ENCODE measurements around the gene UGT1A4.

UGT1A4 gene

DNA sequence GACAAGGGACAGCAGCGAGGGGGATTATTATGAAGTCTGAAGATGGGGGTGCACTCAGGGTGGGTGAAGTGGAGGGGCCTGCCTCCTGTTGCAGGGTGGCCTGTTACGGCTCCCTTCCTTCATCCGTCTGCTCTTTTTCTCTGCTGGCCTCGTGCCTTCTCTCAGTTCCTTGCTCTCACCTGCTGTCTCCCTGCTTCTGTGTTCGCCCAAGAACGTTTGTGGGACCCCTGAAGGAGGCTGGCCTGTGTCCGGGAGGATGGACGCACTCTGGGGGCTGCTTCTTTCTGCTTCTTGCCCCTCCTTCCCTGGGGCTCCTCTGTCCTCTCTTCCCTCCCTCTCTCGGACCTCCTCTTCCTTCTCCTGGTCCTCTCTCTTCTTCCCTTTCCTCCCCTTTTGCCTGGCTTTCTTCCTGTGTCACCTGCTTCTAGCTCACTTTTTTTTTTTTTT is 73.4 kb downstream of the UGT1A4 start:
- Histone ChIP-seq H3K4me3 (ENCODE audit: extremely low read depth, insufficient read depth, low read length, poor library complexity, severe bottlenecking) (no peak overlapping the region), H3K27ac (ENCODE audit: low read depth, low read length, severe bottlenecking) (no peak overlapping the region), H3K4me1 (ENCODE audit: control insufficient read depth, insufficient read depth, low read length, poor library complexity, severe bottlenecking) (no peaks in the 10 kb centered on the region), H3K9me3 (ENCODE audit: control insufficient read depth, low read length) (no peaks in the 10 kb centered on the region), H3K36me3 (ENCODE audit: control insufficient read depth, insufficient read depth, low read length) (no peaks in the 10 kb centered on the region)
- WGBS, 2 experiments (ENCODE audit: insufficient coverage in 2 of 2) = 82 to 92% methylated on average over 9 of the region's 9 CpGs

- Histone ChIP-seq H3K9me3 (ENCODE audit: control insufficient read depth, low read length) (no peaks in the 10 kb centered on the region), H3K4me3 (ENCODE audit: extremely low read depth, insufficient read depth, low read length, poor library complexity, severe bottlenecking) (no peak overlapping the region), H3K4me1 (ENCODE audit: control insufficient read depth, insufficient read depth, low read length, poor library complexity, severe bottlenecking) (no peaks in the 10 kb centered on the region), H3K27ac (ENCODE audit: low read depth, low read length, severe bottlenecking) (no peak overlapping the region), H3K36me3 (ENCODE audit: control insufficient read depth, insufficient read depth, low read length) (no peaks in the 10 kb centered on the region)
- WGBS, 2 experiments (ENCODE audit: insufficient coverage in 2 of 2) = 87 to 99% methylated on average over 7 of the region's 7 CpGs
Measured at GRCh38 chr2:233792720-233793119, 74.2 kb downstream of the UGT1A4 start.

DNA sequence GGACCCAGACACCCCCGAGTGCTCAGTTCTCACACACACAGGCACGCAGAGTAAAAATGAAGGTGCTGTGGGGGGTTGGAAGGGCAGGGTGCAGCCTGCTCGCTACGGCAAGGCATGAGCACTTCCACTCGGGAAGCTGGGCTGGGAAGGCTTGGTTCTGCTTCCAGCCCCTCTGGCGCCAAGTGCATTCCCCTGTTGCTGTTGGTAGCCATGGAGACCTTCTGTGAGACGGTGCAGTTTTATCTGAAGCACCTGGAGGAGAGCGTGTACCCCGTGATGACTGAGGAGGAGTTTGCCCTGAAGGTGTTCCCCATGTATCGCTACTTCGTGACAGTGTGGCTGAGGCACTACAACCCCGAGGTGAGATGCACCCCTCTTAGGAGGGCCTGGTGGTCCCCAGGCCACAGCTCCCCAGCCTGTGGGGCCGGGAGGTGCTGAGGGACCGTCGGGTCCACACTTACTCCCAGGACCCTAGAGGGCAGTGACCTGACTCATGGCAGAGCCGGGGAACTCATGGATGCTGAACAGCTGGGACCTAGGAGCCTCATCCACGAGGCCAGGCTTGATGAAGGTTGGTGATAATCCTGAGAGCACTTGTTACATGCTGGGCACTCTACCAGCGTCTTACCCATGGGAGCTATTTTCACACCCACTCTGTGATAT is 75.1 kb downstream of the UGT1A4 start:
- no peak overlapping the region for H3K4me3 ChIP-seq (ENCODE audit: extremely low read depth, insufficient read depth, low read length, poor library complexity, severe bottlenecking)
- no peaks in the 10 kb centered on the region for H3K36me3 ChIP-seq (ENCODE audit: control insufficient read depth, insufficient read depth, low read length)
- WGBS, 2 experiments (ENCODE audit: insufficient coverage in 2 of 2) = 90 to 93% methylated on average over 14 to 16 of the region's 18 CpGs
- no peaks in the 10 kb centered on the region for H3K9me3 ChIP-seq (ENCODE audit: control insufficient read depth, low read length)
- H3K27ac ChIP-seq (ENCODE audit: low read depth, low read length, severe bottlenecking) = no peak overlapping the region
- no peaks in the 10 kb centered on the region for H3K4me1 ChIP-seq (ENCODE audit: control insufficient read depth, insufficient read depth, low read length, poor library complexity, severe bottlenecking)

GRCh38 chr2:233794128-233794658 is 75.7 kb downstream of the UGT1A4 start:
- Histone ChIP-seq H3K27ac (ENCODE audit: low read depth, low read length, severe bottlenecking) (no peak overlapping the region), H3K4me3 (ENCODE audit: extremely low read depth, insufficient read depth, low read length, poor library complexity, severe bottlenecking) (no peak overlapping the region), H3K9me3 (ENCODE audit: control insufficient read depth, low read length) (no peaks in the 10 kb centered on the region), H3K36me3 (ENCODE audit: control insufficient read depth, insufficient read depth, low read length) (no peaks in the 10 kb centered on the region), H3K4me1 (ENCODE audit: control insufficient read depth, insufficient read depth, low read length, poor library complexity, severe bottlenecking) (no peaks in the 10 kb centered on the region)
- WGBS, 2 experiments (ENCODE audit: insufficient coverage in 2 of 2) = 90% methylated on average over 13 to 16 of the region's 17 CpGs

GRCh38 chr2:233795735-233796171 is 77.2 kb downstream of the UGT1A4 start:
- H3K4me3 ChIP-seq (ENCODE audit: extremely low read depth, insufficient read depth, low read length, poor library complexity, severe bottlenecking) = no peak overlapping the region
- WGBS, 2 experiments (ENCODE audit: insufficient coverage in 2 of 2) = 91 to 96% methylated on average over 13 of the region's 13 CpGs
- no peaks in the 10 kb centered on the region for H3K36me3 ChIP-seq (ENCODE audit: control insufficient read depth, insufficient read depth, low read length)

DNA sequence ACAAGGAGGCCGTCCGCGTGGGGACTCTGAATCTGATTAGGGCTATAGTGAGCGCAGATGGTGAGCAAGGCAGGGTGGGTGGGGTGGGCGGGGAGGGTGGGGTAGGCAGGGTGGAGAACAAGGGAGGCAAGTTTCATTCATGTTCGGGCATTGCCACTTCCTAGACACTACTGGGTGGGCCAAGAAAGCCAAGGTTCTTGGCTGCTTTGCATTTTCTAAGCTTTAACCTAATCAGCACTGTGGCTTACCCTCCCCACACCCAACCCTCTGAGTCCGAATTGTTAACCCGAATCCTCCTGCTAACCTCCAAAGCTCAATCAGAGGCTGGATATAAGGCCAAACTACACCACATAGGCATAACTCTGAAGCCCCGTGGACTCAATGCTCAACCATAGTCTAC is 77.7 kb downstream of the UGT1A4 start:
- Histone ChIP-seq H3K4me1 (ENCODE audit: control insufficient read depth, insufficient read depth, low read length, poor library complexity, severe bottlenecking) (no peaks in the 10 kb centered on the region), H3K36me3 (ENCODE audit: control insufficient read depth, insufficient read depth, low read length) (no peaks in the 10 kb centered on the region), H3K9me3 (ENCODE audit: control insufficient read depth, low read length) (no peaks in the 10 kb centered on the region), H3K4me3 (ENCODE audit: extremely low read depth, insufficient read depth, low read length, poor library complexity, severe bottlenecking) (no peak overlapping the region), H3K27ac (ENCODE audit: low read depth, low read length, severe bottlenecking) (no peak overlapping the region)
- 90 to 100% methylated on average over 4 to 5 of the region's 9 CpGs for WGBS, 2 experiments (ENCODE audit: insufficient coverage in 2 of 2)

More at GRCh38 chr2:233795735-233796171, 77.2 kb downstream of the UGT1A4 start:
- Histone ChIP-seq H3K4me1 (ENCODE audit: control insufficient read depth, insufficient read depth, low read length, poor library complexity, severe bottlenecking) (no peaks in the 10 kb centered on the region), H3K9me3 (ENCODE audit: control insufficient read depth, low read length) (no peaks in the 10 kb centered on the region), H3K27ac (ENCODE audit: low read depth, low read length, severe bottlenecking) (no peak overlapping the region)

GRCh38 chr2:233798335-233799086 is 80.0 kb downstream of the UGT1A4 start:
- Histone ChIP-seq H3K4me3 (ENCODE audit: extremely low read depth, insufficient read depth, low read length, poor library complexity, severe bottlenecking) (no peak overlapping the region), H3K4me1 (ENCODE audit: control insufficient read depth, insufficient read depth, low read length, poor library complexity, severe bottlenecking) (no peaks in the 10 kb centered on the region), H3K27ac (ENCODE audit: low read depth, low read length, severe bottlenecking) (no peak overlapping the region), H3K9me3 (ENCODE audit: control insufficient read depth, low read length) (no peaks in the 10 kb centered on the region), H3K36me3 (ENCODE audit: control insufficient read depth, insufficient read depth, low read length) (no peaks in the 10 kb centered on the region)
- 76 to 91% methylated on average over 14 of the region's 14 CpGs for WGBS, 2 experiments (ENCODE audit: insufficient coverage in 2 of 2)

- Histone ChIP-seq H3K4me3 (ENCODE audit: extremely low read depth, insufficient read depth, low read length, poor library complexity, severe bottlenecking) (no peak overlapping the region), H3K4me1 (ENCODE audit: control insufficient read depth, insufficient read depth, low read length, poor library complexity, severe bottlenecking) (no peaks in the 10 kb centered on the region), H3K27ac (ENCODE audit: low read depth, low read length, severe bottlenecking) (no peak overlapping the region), H3K9me3 (ENCODE audit: control insufficient read depth, low read length) (no peaks in the 10 kb centered on the region), H3K36me3 (ENCODE audit: control insufficient read depth, insufficient read depth, low read length) (no peaks in the 10 kb centered on the region)
- WGBS, 2 experiments (ENCODE audit: insufficient coverage in 2 of 2) = 42 to 60% methylated on average over 2 to 3 of the region's 7 CpGs
Measured at GRCh38 chr2:233799087-233799665, 80.6 kb downstream of the UGT1A4 start.

DNA sequence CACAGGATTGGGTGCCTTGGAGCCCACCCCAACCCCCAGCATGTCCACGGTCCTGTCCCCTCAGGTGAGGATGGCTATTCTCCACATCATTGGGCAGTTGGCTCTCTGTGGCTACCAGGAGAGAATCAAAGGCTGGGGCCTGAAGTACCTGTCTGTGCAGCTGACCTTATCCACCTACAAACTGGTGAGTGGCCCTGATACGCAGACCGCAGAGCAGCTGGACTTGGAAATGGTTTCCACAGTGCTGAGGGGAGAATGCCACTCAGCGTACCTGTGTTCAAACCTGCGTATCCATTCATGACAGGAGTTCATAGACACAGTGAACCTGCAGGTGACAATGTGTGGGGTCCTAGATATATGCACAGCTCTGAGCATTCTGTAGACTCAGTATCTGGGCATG is 81.2 kb downstream of the UGT1A4 start:
- Histone ChIP-seq H3K4me3 (ENCODE audit: extremely low read depth, insufficient read depth, low read length, poor library complexity, severe bottlenecking) (no peak overlapping the region), H3K4me1 (ENCODE audit: control insufficient read depth, insufficient read depth, low read length, poor library complexity, severe bottlenecking) (no peaks in the 10 kb centered on the region)
- 71 to 75% methylated on average over 4 to 5 of the region's 5 CpGs for WGBS, 2 experiments (ENCODE audit: insufficient coverage in 2 of 2)

DNA sequence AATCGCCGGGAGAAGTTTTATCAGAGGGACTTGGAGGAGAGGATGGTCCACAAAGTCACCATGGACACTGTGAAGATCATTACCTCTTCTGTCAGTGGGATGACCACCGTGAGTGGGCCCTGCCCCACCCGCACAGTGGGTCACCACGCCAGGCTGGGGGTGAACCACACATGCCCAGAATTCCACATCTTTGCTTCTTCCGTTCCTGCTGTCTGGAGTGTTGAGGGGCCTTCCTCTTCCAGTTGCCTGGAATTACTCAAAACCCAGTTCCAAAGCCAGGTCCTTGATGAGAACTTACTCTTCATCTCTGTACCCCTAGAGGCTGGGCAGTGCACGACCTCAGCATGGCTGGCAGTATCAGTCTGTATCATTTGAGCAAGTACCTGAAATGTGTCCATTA is 81.7 kb downstream of the UGT1A4 start:
- Histone ChIP-seq H3K9me3 (ENCODE audit: control insufficient read depth, low read length) (no peaks in the 10 kb centered on the region), H3K36me3 (ENCODE audit: control insufficient read depth, insufficient read depth, low read length) (no peaks in the 10 kb centered on the region), H3K4me3 (ENCODE audit: extremely low read depth, insufficient read depth, low read length, poor library complexity, severe bottlenecking) (no peak overlapping the region), H3K27ac (ENCODE audit: low read depth, low read length, severe bottlenecking) (no peak overlapping the region), H3K4me1 (ENCODE audit: control insufficient read depth, insufficient read depth, low read length, poor library complexity, severe bottlenecking) (no peaks in the 10 kb centered on the region)
- 86 to 89% methylated on average over 5 to 7 of the region's 7 CpGs for WGBS, 2 experiments (ENCODE audit: insufficient coverage in 2 of 2)

More for the DNA sequence above, 81.2 kb downstream of the UGT1A4 start:
- H3K27ac ChIP-seq (ENCODE audit: low read depth, low read length, severe bottlenecking) = no peak overlapping the region
- no peaks in the 10 kb centered on the region for H3K36me3 ChIP-seq (ENCODE audit: control insufficient read depth, insufficient read depth, low read length)
- no peaks in the 10 kb centered on the region for H3K9me3 ChIP-seq (ENCODE audit: control insufficient read depth, low read length)

All from mesodermal cell (in vitro differentiated cells).